ENCODE data around the gene CSF3.

The CSF3 gene

DNA sequence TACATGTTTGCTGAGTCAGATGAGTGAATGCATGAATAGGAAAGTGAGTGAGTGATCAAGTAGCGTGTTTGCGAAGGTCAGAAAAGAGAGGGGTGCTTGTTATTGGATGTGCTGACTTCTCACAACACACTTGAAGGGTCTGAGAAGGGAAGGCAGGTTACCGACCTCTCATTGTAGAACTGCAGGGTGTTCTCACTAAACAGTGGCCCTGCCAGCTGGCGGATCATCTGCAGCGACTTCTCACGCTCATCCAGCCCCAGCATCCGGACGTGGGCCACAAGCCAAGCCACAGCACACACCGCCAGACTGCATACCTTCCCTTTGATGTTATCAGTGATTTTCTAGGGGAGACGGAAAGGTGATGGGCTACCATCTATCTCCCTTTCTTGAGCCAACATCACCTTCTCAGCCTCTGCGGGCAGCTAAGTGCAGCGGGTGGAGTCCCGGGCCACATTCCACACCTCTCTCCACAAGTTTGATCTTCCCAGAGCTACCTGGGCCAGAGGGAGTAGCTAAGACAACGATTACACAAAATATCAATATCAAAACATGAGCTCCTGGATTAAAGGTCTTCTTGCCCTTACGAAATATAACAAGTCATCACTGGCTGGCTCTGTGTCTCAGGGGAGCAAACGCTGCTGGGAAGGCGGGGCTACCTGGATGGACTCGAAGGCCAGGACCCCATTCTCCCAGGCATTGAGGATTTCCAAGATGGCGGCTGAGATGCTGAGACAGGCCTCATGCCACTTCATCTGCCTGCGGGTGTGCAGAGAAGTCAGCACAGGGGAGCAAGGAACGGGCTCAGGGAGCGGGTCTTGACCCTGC, 11.0 kb downstream of the CSF3 start:
- peak; percentile 66 for DNase-seq

DNA sequence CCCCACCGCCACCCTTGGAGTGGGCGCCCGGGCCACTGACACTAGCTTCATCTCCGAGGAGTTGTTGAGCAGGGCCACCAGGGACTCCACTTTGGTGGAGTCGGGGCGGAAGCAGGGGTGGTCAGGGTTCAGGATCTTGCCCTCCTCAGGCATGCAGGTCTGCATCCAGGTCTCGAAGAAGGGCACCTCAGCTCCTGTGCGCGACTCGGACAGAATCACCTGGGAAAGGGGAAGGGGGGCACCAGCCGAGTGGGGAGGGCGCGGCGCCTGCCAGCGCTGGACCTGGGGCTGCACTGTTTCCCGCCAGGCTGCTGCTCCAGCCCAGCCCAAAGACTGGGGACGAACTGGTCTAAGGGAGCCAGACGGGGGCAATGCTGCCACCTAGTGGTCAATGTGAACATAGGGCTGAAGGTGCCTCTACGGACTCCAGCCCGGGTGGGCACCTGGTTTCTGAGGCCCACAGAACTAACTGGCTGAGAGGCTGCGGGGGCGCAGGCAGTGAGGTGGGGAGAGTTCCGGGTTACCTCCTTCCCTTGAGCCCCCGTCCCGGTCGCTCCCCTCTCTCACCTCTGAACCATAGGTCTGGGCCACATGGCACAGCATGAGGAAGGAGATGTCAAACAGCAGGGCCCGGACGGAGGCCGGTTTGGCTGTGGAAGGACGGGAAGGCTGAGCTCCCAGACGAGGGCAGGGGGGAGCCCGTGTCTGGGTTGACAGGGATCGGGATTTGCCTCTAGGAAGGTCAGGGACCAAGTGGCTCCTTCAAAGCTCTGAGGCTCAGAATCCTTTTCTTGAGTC, 11.8 kb downstream of the CSF3 start:
- peak; percentile 68 for DNase-seq

GRCh38 chr17:40027614-40028012, 12.4 kb downstream of the CSF3 start:
- no peak for DNase-seq

DNA sequence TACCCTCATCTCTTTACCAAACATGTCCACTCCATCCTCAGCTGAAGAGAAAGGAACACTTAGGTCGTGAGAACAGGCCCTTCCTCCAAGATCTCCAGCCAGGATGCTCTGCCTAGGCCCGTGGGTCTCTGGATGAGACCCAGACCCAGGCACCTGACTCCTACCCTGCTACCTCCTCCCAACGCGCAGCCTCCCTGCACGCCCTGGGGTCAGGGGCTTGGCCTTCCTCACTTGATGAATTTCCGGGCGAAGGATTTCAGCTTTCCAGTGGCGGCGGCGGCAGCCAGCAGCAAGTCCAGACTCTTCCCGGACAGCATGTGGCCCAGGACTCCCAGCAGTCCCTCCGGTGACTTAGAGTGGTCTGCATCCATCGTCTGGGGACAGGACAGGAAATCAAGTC, 13.4 kb downstream of the CSF3 start:
- DNase-seq = no peak

DNA sequence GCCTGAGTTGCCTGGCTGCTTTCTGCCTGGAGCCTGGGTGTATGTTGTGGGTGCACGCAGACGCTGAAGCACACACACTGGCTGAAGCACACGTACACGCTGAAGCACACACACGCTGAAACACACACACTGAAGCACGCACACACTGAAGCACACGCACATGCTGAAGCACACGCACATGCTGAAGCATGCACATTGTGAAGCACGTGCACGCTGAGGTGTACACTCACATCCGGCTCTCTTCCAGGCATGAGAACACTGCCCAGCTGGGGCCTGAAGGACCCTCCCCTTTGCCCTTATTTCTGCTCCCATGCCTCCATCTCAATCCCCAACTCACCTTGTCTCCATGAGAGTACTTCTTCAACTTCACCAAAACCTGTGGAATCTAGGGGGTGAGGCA, 16.5 kb downstream of the CSF3 start:
- DNase-seq = no peak

DNA sequence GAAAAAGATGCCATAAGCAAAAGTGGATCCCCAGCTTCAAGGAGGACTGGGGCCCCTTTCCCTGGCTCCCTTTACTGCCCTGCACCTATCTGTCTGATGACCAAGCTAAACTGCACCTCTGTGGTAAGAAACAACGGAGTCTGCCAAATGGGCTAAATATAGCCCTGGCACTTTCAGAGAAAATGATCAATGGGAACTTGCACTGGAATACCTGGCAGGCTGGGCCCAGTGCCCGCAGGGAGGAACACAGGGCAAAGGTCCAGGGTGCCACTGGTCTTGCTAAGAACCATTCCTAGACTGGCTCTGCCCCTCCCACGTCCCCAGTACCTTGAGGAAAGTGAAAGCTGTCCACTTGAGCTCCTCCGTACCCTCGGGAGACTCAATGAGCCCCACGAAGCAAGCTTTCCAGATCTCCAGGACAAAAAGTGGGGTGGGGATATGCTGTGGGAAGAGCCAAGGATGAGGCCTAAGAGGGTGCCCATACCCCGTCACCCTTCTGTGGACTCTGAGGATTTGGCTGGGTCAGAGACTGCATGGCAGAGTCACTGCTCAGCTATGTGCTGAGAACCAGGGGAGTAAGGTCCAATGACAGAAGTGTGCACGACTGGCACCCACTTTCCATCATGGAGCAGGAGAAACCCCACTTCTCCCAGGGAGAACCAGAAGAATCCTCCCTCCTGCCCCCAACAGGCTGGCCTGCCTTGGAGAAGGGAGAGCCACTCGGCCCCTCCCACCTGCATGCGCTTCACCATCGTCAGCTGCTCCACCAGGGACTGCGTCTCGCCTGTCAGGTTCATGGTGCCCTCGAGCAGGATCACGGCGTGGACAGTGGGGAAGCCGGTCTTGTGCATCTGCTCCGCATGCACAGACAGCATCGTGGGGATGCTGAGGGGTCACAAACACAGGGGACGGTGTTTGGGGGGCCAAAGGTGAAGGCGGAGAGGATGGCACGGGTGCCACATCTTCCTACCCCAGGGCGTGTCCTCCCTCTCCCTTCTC, 17.4 kb downstream of the CSF3 start:
- no peak for DNase-seq

- DNase-seq = no peak
Observed at GRCh38 chr17:40033339-40033738, 18.1 kb downstream of the CSF3 start.

GRCh38 chr17:40034426-40035161, 19.4 kb downstream of the CSF3 start:
- DNase-seq = no peak

GRCh38 chr17:40035162-40035559, 19.9 kb downstream of the CSF3 start:
- DNase-seq = no peak

DNA sequence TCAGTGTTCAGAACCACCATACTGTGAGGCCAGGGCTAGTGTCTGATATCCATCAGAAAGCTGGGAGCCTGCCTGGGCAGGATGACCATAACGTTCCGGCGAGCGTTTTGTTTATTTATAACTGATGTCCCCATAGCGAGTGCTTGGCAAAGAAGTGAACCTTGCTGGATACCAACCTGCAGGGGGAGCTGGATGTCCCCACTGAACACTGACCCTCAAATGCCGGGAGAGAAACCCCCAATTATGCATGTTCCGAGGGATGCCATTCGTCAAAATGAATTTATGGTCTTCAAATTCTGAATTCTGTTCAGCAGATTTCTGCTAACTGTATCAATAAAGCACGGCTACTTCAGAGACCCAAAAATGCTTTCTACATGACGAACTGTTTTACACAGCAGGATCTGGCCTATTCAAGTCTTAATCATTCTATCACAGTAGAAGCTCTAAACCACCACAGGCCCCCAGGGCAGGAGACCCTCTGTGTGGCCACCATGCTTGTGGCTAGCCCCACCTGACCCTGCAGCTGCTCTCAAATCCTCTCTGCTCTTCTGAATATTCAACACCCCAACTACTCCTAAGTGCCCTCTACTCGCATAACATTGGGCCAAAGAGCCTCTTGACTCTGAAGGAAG, 23.8 kb downstream of the CSF3 start:
- DNase-seq = peak; percentile 24

DNA sequence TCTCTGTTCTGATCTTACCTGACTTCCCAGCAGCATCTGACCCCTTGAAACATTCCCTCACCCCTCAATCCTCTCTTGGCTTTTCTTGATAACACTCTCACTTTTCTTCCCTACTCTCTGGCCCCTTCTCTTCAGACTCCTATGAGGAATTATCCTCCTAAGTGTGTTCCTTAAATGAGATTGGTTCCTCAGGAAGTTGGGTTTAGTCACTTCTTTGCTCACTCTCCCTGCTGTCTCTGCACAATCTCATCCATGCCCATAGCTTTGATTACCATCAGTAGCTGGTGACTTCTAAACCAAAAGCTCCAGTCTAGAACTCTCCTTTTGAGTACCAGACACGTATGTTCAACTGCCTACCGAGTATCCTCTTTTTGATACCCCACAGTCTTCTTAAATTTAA, 26.0 kb downstream of the CSF3 start:
- DNase-seq = no peak

- no peak for DNase-seq
Observed at GRCh38 chr17:40056379-40057015, 41.3 kb downstream of the CSF3 start.

DNA sequence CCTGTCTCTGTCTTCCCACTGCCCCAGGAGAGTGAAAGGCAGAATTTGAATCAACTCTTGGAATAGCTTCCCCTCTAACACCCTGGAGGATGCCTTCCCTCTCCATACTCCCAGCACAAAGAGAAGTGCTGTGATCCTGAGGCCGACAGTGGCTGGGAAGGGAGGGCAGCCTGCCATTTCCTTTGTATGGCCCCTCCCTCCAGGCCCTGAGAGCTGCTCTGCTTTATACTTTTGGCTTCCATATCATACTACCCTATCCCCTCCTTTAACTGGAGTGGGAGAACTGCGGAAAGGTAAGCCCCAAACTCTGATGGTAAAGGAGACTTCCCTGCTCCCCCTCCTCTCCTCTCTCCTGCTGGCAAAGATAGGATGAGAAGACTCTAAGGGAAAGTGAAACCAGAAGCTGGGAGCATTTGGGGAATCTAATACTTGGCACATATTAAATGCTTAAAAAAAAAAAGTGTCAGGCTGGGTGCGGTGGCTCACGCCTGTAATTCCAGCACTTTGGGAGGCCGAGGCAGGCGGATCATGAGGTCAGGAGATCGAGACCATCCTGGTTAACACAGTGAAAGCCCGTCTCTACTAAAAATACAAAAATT, 43.0 kb downstream of the CSF3 start:
- no peak for DNase-seq

DNA sequence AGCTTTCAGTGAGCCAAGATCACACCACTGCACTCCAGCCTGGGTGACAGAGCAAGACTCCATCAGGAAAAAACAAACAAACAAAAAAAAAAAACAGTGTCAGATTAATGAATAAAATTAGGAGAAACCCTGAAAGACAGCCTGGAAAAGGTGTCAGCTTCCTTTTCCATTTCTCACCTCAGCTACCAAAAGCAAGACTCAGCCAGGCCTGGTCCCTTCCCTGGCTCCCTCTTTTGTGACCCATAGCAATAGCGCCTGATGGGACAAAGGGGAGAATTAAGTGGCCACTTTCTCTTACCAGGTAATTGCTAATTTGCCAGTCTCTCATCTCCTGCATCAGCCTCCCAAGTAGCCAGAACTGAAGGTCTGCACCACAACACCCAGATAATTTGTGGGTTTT, 43.6 kb downstream of the CSF3 start:
- no peak for DNase-seq

GRCh38 chr17:40059729-40060475, 44.7 kb downstream of the CSF3 start:
- DNase-seq = no peak

GRCh38 chr17:40060887-40061608, 45.8 kb downstream of the CSF3 start:
- no peak for DNase-seq

DNA sequence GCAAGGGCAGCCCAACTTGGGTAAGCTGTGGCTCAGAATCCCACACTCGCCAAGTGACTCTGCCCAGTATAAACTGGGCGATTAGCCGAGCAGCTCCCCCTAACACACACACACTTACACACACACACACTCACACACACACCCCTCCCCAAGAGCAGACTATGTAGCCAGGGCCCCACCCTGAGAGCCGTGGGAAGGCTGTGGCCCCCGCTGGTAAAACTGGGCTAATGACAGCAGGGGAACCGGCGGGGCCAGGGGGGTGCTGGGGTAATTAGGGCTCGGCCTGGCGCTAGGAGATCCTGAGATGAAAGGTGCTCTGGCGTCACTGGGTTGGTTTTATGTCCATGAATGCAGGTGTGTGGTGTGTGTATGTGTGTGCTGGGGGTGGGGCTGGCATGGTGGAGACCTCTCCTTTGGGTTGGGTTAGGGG, 46.4 kb downstream of the CSF3 start:
- no peak for DNase-seq

- DNase-seq = peak; percentile 50
Observed at GRCh38 chr17:40062329-40063186, 47.3 kb downstream of the CSF3 start, which contains the start of gene THRA. Gene THRA, plus strand, starts transcription at chr17:40062965. Its CDS starts 11,524 bp downstream, at chr17:40074489.

Data from NCI-H1092 treated with DMSO at 0.1 percent for 48 hours (cell line).